Type B pancreatic cell (in vitro differentiated cells): ENCODE measurements around the gene PSMB8. TPM values are rescaled to one million over a fixed set of nuclear protein-coding genes. Genes with fewer than 3 reads are reported as not detected.
A peak's percentile ranks its signal among the peaks of the same experiment; 100 is the strongest.
"Not testable (repeated sequence)": the region's sequence is repeated elsewhere in the genome, so short reads cannot be mapped to it uniquely, and the experiment has no call there.

Experiments used
- DNase-seq: peaks from one replicate; pipeline ENCODE4 v3.0.0; 2021; ENCODE audit warnings: mixed read lengths; ENCODE audit not compliant: unreplicated experiment; ENCODE audit errors: extremely low spot score
- H3K27ac Mint-ChIP-seq: 2 replicates; pipeline ENCODE4 v1.8.0; 2021; ENCODE audit warnings: mild to moderate bottlenecking, mixed read lengths
- H3K27me3 Mint-ChIP-seq: 2 replicates; pipeline ENCODE4 v1.8.0; 2021; ENCODE audit warnings: mixed read lengths
- H3K36me3 Mint-ChIP-seq: 2 replicates; pipeline ENCODE4 v1.8.0; 2021; ENCODE audit warnings: mixed read lengths
- H3K4me1 Mint-ChIP-seq: one replicate; pipeline ENCODE4 v1.8.0; 2021; ENCODE audit warnings: mixed read lengths; ENCODE audit not compliant: unreplicated experiment
- H3K4me3 Mint-ChIP-seq: 2 replicates; pipeline ENCODE4 v1.8.0; 2021; ENCODE audit warnings: mild to moderate bottlenecking, mixed read lengths
- H3K9me3 Mint-ChIP-seq: 2 replicates; pipeline ENCODE4 v1.8.0; 2021; ENCODE audit warnings: mixed read lengths
- CTCF ChIP-seq: fragments of 200-600 bp; sonication (generic); conservative IDR thresholded peaks from 2 replicates; pipeline ENCODE4 v1.5.0; 2021; ENCODE audit warnings: antibody characterized with exemption, mild to moderate bottlenecking
- total RNA-seq: library from RNA; stranded (reverse); gene quantifications from 2 replicates; pipeline ENCODE4 v1.2.1, GENCODE V29; 2021; ENCODE audit warnings: low replicate concordance

The PSMB8 gene
- total RNA-seq, 1 donor from 2014 or later = 17.3 TPM

DNA sequence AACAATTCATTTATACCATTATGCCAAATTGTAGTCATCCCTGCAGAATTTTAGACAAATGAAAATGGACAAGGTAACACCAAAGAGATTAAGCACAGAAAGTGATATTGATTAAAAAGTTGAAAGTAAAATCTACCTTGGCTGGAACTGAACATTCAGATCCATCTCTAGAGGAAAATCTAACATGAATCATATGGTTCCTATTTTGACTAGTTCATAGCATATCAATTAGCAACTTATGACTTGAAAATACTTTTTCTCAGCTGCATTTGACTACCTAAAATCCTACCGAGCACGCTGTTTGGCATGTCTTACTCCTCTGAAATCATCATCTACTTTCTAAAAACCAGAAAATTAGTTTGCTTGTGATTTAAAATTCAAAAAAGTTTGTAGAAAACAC is 32.8 kb upstream of the PSMB8 start:
- Mint-ChIP-seq H3K27me3 (peaks cover 66% of the 10 kb centered on the region), H3K4me3 (no peak overlapping the region), H3K9me3 (no peaks in the 10 kb centered on the region), H3K27ac (no peak overlapping the region), H3K36me3 (no peaks in the 10 kb centered on the region), H3K4me1 (no peaks in the 10 kb centered on the region)
- no peak for TF ChIP-seq CTCF
- no peak for DNase-seq

- not testable (repeated sequence) for H3K4me1 Mint-ChIP-seq, H3K36me3 Mint-ChIP-seq, H3K9me3 Mint-ChIP-seq, H3K27ac Mint-ChIP-seq, H3K4me3 Mint-ChIP-seq, DNase-seq
- H3K27me3 Mint-ChIP-seq = peaks cover 74% of the 10 kb centered on the region
Measured at GRCh38 chr6:32873947-32874346, 30.1 kb upstream of the PSMB8 start.

GRCh38 chr6:32868257-32868788 is 24.5 kb upstream of the PSMB8 start:
- H3K4me1 Mint-ChIP-seq = no peaks in the 10 kb centered on the region
- H3K9me3 Mint-ChIP-seq = no peaks in the 10 kb centered on the region
- DNase-seq = no peak
- no peaks in the 10 kb centered on the region for H3K36me3 Mint-ChIP-seq
- H3K27me3 Mint-ChIP-seq = peaks cover 66% of the 10 kb centered on the region
- H3K4me3 Mint-ChIP-seq = no peak overlapping the region
- TF ChIP-seq CTCF = peak; percentile 98
- H3K27ac Mint-ChIP-seq = no peak overlapping the region

DNA sequence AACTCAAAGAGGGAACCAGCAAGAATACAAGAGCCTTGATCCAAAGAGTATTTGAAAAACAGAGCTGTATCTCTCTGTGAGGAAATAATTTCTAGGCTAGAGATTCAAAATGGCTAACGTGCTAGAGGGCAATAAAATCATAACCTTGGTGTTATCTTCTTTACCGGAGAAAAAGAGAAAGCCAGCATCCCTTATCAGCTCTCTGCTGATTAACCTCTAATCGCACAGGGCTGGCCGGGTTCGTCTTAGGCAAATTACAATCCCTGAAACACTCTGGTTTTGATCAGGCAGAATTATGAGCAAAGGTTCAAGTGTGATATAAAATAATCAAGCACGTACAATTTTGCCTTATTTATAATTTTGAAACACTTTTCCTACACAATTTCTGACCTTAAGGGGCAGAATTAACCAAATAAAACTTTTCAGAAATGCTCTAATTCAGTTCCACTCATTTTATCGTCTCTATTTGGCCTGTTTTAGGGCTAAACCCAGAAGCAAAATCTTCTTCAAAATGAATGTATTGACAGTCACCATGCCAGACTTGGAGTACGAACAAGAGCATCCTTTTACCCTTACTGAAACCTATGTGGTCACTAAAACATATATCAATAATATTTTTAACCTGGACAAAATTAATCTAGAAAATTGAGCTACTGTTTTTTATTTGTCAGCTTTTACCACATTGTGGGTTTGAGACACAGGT is 23.9 kb upstream of the PSMB8 start:
- DNase-seq = no peak
- H3K36me3 Mint-ChIP-seq = no peaks in the 10 kb centered on the region
- no peaks in the 10 kb centered on the region for H3K9me3 Mint-ChIP-seq
- peaks cover 66% of the 10 kb centered on the region for H3K27me3 Mint-ChIP-seq
- no peak for TF ChIP-seq CTCF
- no peak overlapping the region for H3K27ac Mint-ChIP-seq
- H3K4me1 Mint-ChIP-seq = no peaks in the 10 kb centered on the region
- no peak overlapping the region for H3K4me3 Mint-ChIP-seq

- no peak for DNase-seq
- peaks cover 62% of the 10 kb centered on the region for H3K27me3 Mint-ChIP-seq
- H3K4me3 Mint-ChIP-seq = no peak overlapping the region
- no peaks in the 10 kb centered on the region for H3K4me1 Mint-ChIP-seq
- H3K36me3 Mint-ChIP-seq = no peaks in the 10 kb centered on the region
- H3K27ac Mint-ChIP-seq = no peak overlapping the region
- TF ChIP-seq CTCF = no peak
- no peaks in the 10 kb centered on the region for H3K9me3 Mint-ChIP-seq
Measured at GRCh38 chr6:32867022-32867477, 23.2 kb upstream of the PSMB8 start.

DNA sequence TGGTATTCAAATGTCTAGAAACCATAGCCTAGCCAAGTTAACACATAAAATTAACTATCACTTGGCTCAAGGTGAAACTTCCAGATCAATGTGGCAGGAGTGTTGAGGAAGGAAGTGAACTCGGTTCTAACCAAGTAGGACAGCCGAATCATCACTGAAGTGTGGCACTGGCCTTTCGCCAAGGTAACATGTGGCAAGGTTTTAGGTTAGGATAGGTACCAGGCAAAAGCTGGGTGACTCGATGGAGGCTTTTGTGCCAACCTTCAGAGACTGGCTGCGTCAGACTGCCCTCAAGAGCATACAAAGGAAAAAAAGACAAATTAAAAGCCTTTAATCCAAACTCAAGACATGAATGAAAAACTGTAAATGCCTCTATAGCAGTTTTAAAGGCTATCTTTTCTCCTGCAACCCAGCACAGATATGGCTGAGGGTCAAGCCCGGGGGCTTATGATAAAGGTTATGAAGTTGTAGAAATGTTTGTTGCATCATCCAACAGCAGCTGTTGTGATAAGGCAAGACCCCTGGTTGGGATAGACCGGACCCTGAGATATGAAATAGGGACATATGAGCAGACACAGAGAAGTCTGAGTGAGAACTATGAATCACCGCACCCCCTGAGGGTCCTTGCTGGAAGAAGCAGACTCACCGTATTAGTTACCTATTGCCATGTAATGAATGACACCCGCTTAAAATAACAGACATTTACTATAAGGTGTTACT is 22.0 kb upstream of the PSMB8 start:
- Mint-ChIP-seq H3K4me1 (no peaks in the 10 kb centered on the region), H3K4me3 (no peak overlapping the region), H3K27ac (no peak overlapping the region), H3K9me3 (no peaks in the 10 kb centered on the region), H3K27me3 (peaks cover 56% of the 10 kb centered on the region), H3K36me3 (no peaks in the 10 kb centered on the region)
- no peak for DNase-seq
- no peak for TF ChIP-seq CTCF
